T-helper 1 cell treated with Interleukin-12 subunit alpha and Interleukin-12 subunit beta and Interleukin-4 antibody, amounts not matched to agents 30 ng/mL and 1 ng/mL, for 36 hours (primary cell): ENCODE measurements around the gene WRNIP1. TPM values are rescaled to one million over a fixed set of nuclear protein-coding genes. Genes with fewer than 3 reads are reported as not detected.

Experiments used
- intact Hi-C: fragments of 100-400 bp; cut with micrococcal nuclease; formaldehyde crosslinking; loops from one replicate; pipeline ENCODE4 v1.15.1; 2024
- total RNA-seq: library from RNA; stranded (reverse); gene quantifications from 2 replicates; pipeline ENCODE4 v1.2.3, GENCODE V29; 2022

Gene WRNIP1
- total RNA-seq, 1 donor from 2014 or later, result 45.6 TPM

- intact Hi-C loops, result no loop called here
Observed at GRCh38 chr6:2830183-2830582, 65.0 kb downstream of the WRNIP1 start.

DNA sequence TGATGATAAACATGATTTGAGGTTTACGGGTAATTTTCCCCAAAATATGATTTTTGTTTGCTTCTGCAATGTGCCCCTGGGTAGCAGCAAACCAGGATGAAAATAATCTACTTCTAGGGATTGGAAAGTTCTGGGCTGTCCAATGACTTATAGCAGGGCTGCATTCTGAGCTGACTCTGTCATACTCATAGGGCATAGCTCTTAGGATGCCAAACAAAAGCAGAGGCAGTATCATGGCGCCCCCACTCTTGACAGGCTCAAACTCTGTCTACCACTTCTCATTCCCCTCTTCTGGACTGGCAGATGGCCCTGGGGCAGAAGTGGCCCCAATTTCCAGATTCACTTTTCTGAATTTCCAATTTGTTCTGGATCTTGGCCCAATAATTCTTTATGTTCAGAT is 66.2 kb downstream of the WRNIP1 start:
- intact Hi-C loops, result no loop called here

GRCh38 chr6:2834262-2834661 is 69.1 kb downstream of the WRNIP1 start:
- intact Hi-C loops, result no loop called here

Other genes starting within 250 kb of the WRNIP1 start
- gene MYLK4, start 14.5 kb upstream of the WRNIP1 start, total RNA-seq, result 0.29 TPM in 2 replicates
- 83.4 and 88.3 TPM in 2 replicates for gene SERPINB1, start 76.5 kb downstream of the WRNIP1 start, total RNA-seq
- gene SERPINB9, start 137.9 kb downstream of the WRNIP1 start, total RNA-seq, result 71.3 and 74.0 TPM in 2 replicates
- gene SERPINB6, start 206.2 kb downstream of the WRNIP1 start, total RNA-seq, result 16.3 and 17.5 TPM in 2 replicates
- 38.1 and 43.2 TPM in 2 replicates for gene NQO2, start 234.5 kb downstream of the WRNIP1 start, total RNA-seq